ENCODE measurements around the gene DTX3. TPM values are rescaled to one million over a fixed set of nuclear protein-coding genes. Genes with fewer than 3 reads are reported as not detected.

Gene DTX3
- total RNA-seq, 2 donors from 2014 or later: 4.6 to 12.2 TPM

GRCh38 chr12:57604992-57605810, 577 bp downstream of the DTX3 start:
- H3K4me3 ChIP-seq: peak overlapping the region; percentile 20 to 36
- no peaks in the 10 kb centered on the region for H3K27me3 ChIP-seq
- H3K4me1 ChIP-seq: peaks cover 22% of the 10 kb centered on the region
- peaks cover 0 to 2% of the 10 kb centered on the region in 2 donors for H3K36me3 ChIP-seq (replicated peaks in 1 of 2; ENCODE audit: insufficient read depth in 1 of 2, low read depth in 2 of 2)
- peak in 2 of 4 donors; percentile 44 to 51 for DNase-seq
- ATAC-seq: peak; percentile 44
- no peaks in the 10 kb centered on the region for H3K9me3 ChIP-seq
- no peak for TF ChIP-seq CTCF (IDR thresholded peaks at IDR 0.05)
- no peak for TF ChIP-seq POLR2A (IDR thresholded peaks at IDR 0.05)
- intact Hi-C loops (cut with DNase I): no loop called here
- 9 to 15% methylated on average over 10 to 22 of the region's 25 CpGs for WGBS, 2 donors
- H3K27ac ChIP-seq: peak overlapping the region; percentile 60 to 77 (median 66)

GRCh38 chr12:57605811-57606311, 1.2 kb downstream of the DTX3 start:
- DNase-seq (no peak), ATAC-seq (no peak)
- peaks cover 29% of the 10 kb centered on the region for H3K4me1 ChIP-seq
- no peak overlapping the region for H3K4me3 ChIP-seq
- no peaks in the 10 kb centered on the region for H3K27me3 ChIP-seq
- H3K9me3 ChIP-seq: no peaks in the 10 kb centered on the region
- no peak overlapping the region for H3K27ac ChIP-seq
- WGBS, 2 donors: 67 to 78% methylated on average over 4 of the region's 4 CpGs
- intact Hi-C loops (cut with DNase I): no loop called here
- TF ChIP-seq CTCF (IDR thresholded peaks at IDR 0.05) (no peak), POLR2A (IDR thresholded peaks at IDR 0.05) (no peak)
- no peaks in the 10 kb centered on the region for H3K36me3 ChIP-seq (replicated peaks in 1 of 2; ENCODE audit: insufficient read depth in 1 of 2, low read depth in 2 of 2)

- no peak for ATAC-seq
- intact Hi-C loops (cut with DNase I): no loop called here
Observed at GRCh38 chr12:57606399-57606798, 1.8 kb downstream of the DTX3 start.

GRCh38 chr12:57606821-57607220, 2.2 kb downstream of the DTX3 start:
- ATAC-seq (no peak), DNase-seq (no peak)
- no peak overlapping the region for H3K4me3 ChIP-seq
- H3K36me3 ChIP-seq (replicated peaks in 1 of 2; ENCODE audit: insufficient read depth in 1 of 2, low read depth in 2 of 2): no peaks in the 10 kb centered on the region
- WGBS, 2 donors: 90 to 93% methylated on average over 11 of the region's 11 CpGs
- TF ChIP-seq POLR2A (IDR thresholded peaks at IDR 0.05) (no peak), CTCF (IDR thresholded peaks at IDR 0.05) (no peak)
- no peaks in the 10 kb centered on the region for H3K27me3 ChIP-seq
- peaks cover 38% of the 10 kb centered on the region for H3K4me1 ChIP-seq
- intact Hi-C loops (cut with DNase I): no loop called here
- H3K9me3 ChIP-seq: no peaks in the 10 kb centered on the region
- no peak overlapping the region for H3K27ac ChIP-seq

More at GRCh38 chr12:57606399-57606798, 1.8 kb downstream of the DTX3 start:
- H3K4me1 ChIP-seq: peaks cover 34% of the 10 kb centered on the region
- no peak for DNase-seq
- no peaks in the 10 kb centered on the region for H3K36me3 ChIP-seq (replicated peaks in 1 of 2; ENCODE audit: insufficient read depth in 1 of 2, low read depth in 2 of 2)
- 64 to 87% methylated on average over 2 of the region's 2 CpGs for WGBS, 2 donors
- no peak overlapping the region for H3K4me3 ChIP-seq
- H3K27me3 ChIP-seq: no peaks in the 10 kb centered on the region
- no peaks in the 10 kb centered on the region for H3K9me3 ChIP-seq
- H3K27ac ChIP-seq: no peak overlapping the region
- TF ChIP-seq POLR2A (IDR thresholded peaks at IDR 0.05): no peak
- TF ChIP-seq CTCF (IDR thresholded peaks at IDR 0.05): no peak

Measured in body of pancreas (tissue), 4 donors.